Liver (tissue), 9 donors: ENCODE measurements around the gene ACACA. TPM values are rescaled to one million over a fixed set of nuclear protein-coding genes. Genes with fewer than 3 reads are reported as not detected.

Experiments used
- DNase-seq: peaks from one replicate; pipeline ENCODE4 v3.0.0-alpha.2; 2017; ENCODE audit warnings: low spot score
- H3K27ac ChIP-seq, 2 donors: one replicate each; pipeline ENCODE4 v1.7.0; 2013; ENCODE audit warnings: inconsistent platforms in 2 of 2, low read length in 2 of 2, control low read depth in 1 of 2, low read depth in 1 of 2, mild to moderate bottlenecking in 1 of 2
- H3K27me3 ChIP-seq, 4 donors: one replicate each; pipeline versions ENCODE4 v1.6.1 to v1.7.0; 2013; ENCODE audit warnings: low read length in 3 of 4, inconsistent platforms in 1 of 4, mild to moderate bottlenecking in 1 of 4, moderate library complexity in 1 of 4; ENCODE audit not compliant: control insufficient read depth in 4 of 4, insufficient read depth in 4 of 4
- H3K36me3 ChIP-seq, 4 donors: one replicate each; pipeline versions ENCODE4 v1.6.1 to v1.7.0; 2013; ENCODE audit warnings: low read length in 3 of 4, mild to moderate bottlenecking in 3 of 4, low read depth in 1 of 4, moderate library complexity in 1 of 4; ENCODE audit not compliant: control insufficient read depth in 4 of 4, insufficient read depth in 3 of 4
- H3K4me1 ChIP-seq, 4 donors: one replicate each; pipeline versions ENCODE4 v1.6.1 to v1.7.0; 2013; ENCODE audit warnings: low read length in 3 of 4, mild to moderate bottlenecking in 3 of 4, moderate library complexity in 1 of 4; ENCODE audit not compliant: control insufficient read depth in 4 of 4, insufficient read depth in 4 of 4
- H3K4me3 ChIP-seq, 3 donors: one replicate each; pipeline versions ENCODE4 v1.6.1 to v1.7.0; 2013; ENCODE audit warnings: low read length in 3 of 3, control low read depth in 1 of 3, low read depth in 1 of 3, mild to moderate bottlenecking in 1 of 3
- H3K9ac ChIP-seq, 2 donors: one replicate each; pipeline ENCODE4 v1.7.0; 2013; ENCODE audit warnings: low read length in 2 of 2, mild to moderate bottlenecking in 2 of 2, moderate library complexity in 2 of 2, control low read depth in 1 of 2, low read depth in 1 of 2
- H3K9me3 ChIP-seq, 4 donors: one replicate each; pipeline versions ENCODE4 v1.6.1 to v1.7.0; 2013; ENCODE audit warnings: low read length in 3 of 4; ENCODE audit not compliant: control insufficient read depth in 4 of 4
- EGR1 ChIP-seq, 2 donors: IDR thresholded peaks; 2 replicates each; pipeline ENCODE4 v1.6.1; 2016 to 2018; ENCODE audit warnings: antibody characterized with exemption in 2 of 2, low read depth in 2 of 2
- FOXA1 ChIP-seq: IDR thresholded peaks from 2 replicates; pipeline ENCODE4 v1.6.1; 2016; ENCODE audit warnings: antibody characterized with exemption
- FOXA2 ChIP-seq: IDR thresholded peaks from 2 replicates; pipeline ENCODE4 v1.6.1; 2016; ENCODE audit warnings: antibody characterized with exemption
- GABPA ChIP-seq, 2 donors: IDR thresholded peaks in 1 of 2; conservative IDR thresholded peaks in 1 of 2; 2 replicates each; pipeline ENCODE4 v1.6.1; 2016; ENCODE audit warnings: antibody characterized with exemption in 2 of 2, mild to moderate bottlenecking in 1 of 2, moderate library complexity in 1 of 2
- HNF4A ChIP-seq, 2 donors: conservative IDR thresholded peaks; 2 replicates each; pipeline ENCODE4 v1.6.1; 2016; ENCODE audit warnings: antibody characterized with exemption in 2 of 2, mild to moderate bottlenecking in 2 of 2
- RAD21 ChIP-seq, 2 donors: IDR thresholded peaks; 2 replicates each; pipeline ENCODE4 v1.6.1; 2016; ENCODE audit warnings: antibody characterized with exemption in 2 of 2, mild to moderate bottlenecking in 2 of 2
- SP1 ChIP-seq: IDR thresholded peaks from 2 replicates; pipeline ENCODE4 v1.6.1; 2018; ENCODE audit warnings: antibody characterized with exemption, mild to moderate bottlenecking
- TAF1 ChIP-seq: conservative IDR thresholded peaks from 2 replicates; pipeline ENCODE4 v1.6.1; 2016; ENCODE audit warnings: antibody characterized with exemption, mild to moderate bottlenecking
- YY1 ChIP-seq: IDR thresholded peaks from 2 replicates; pipeline ENCODE4 v1.6.1; 2016; ENCODE audit warnings: antibody characterized with exemption, mild to moderate bottlenecking
- WGBS: extraction: QIAGEN DNeasy Blood & Tissue Kit; methylation state at CpG from one replicate; pipeline ENCODE4 v1.1.7; 2013; 5-methylcytosine and 5-hydroxymethylcytosine counted together
- polyA plus RNA-seq, 2 donors: library from polyadenylated mRNA; stranded (reverse) in 1 of 2; unstranded in 1 of 2; fragments of 200-250 nt in 1 of 2; fragments of >200 nt in 1 of 2; fragmentation: Nextera tagmentation in 1 of 2; extraction: Ambion mirVana in 1 of 2; gene quantifications; one replicate each; pipeline versions ENCODE4 v1.2.1 to v1.2.3, GENCODE V29; 2013 to 2015
- total RNA-seq, 2 donors: library from RNA; depleted of rRNA; stranded (reverse); fragments of >200 nt; gene quantifications; one replicate each; pipeline ENCODE4 v1.2.3, GENCODE V29; 2014
- TF ChIP-seq, protein P1 (sequence below): IDR thresholded peaks from 2 replicates; pipeline ENCODE4 v1.6.1; 2016; ENCODE audit warnings: antibody characterized with exemption
- TF ChIP-seq, protein P2 (sequence below): IDR thresholded peaks from 2 replicates; pipeline ENCODE4 v1.6.1; 2016; ENCODE audit warnings: antibody characterized with exemption
- TF ChIP-seq, protein P3 (sequence below): IDR thresholded peaks from 2 replicates; pipeline ENCODE4 v1.6.1; 2016; ENCODE audit warnings: antibody characterized with exemption
- donor health status: healthy.
- donor health status: healthy.
- donor health status: healthy.
- donor health status: healthy.
- donor health status: healthy.

ACACA gene
- total and polyA plus RNA-seq, 4 donors = 14.8 to 49.5 (median 31.2) TPM

DNA sequence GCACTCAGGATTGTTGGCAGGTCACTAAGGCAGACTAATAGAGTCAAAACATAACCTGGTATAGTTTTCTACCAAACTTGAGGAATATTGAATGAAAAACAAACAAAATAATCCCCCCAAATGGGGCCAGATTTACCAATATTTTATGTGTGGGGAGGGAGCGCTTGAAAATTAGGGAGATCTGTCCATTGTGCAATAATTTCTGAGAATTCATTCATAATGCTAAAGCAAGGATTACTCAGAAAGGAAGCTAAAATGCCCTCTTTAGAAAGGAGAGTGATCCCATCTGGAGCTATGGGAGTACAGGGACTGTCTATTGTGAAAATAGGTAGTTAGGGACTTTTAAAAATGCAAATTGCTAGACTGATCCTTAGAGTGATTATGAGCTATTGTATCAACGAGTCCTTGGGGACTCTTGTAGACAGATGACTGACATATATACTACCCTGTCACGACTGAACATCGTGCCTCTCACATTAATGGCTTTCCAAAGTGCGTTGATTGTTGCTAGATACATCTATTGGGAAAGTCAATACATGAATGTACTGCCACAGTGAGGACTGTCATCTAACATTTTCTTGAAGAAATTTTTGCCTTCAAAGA, 264.2 kb downstream of the ACACA start:
- no peak for DNase-seq
- H3K9ac ChIP-seq = no peak overlapping the region
- 94% methylated on average over 5 of the region's 5 CpGs for WGBS

DNA sequence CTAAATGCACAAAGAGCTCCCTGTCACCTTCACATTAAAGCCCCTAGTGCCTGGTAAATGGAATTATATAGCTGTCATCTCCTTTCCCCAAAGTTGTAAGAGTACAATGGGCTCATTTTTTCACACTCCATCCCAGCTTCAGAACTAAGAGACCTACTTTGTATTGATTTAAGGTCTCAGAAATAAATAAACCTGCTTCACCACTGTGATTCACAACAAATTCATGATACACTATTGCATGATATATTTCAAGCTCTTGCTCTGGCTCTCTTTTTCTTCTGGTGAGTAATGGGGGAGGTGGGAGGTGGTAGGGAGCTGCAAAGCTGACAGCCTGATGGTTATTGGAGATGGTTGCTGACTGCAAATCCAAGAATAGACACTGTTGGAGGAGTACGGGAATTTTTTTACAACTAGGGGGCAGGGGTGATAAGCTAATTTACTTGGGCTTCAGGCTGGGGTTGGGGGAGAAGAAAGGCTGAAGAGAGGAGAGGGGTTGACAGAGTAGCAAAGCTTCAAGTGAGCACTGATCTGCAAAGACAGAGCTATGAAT, 268.0 kb downstream of the ACACA start:
- WGBS = 95% methylated on average over 1 of the region's 1 CpG
- H3K4me3 ChIP-seq = no peak overlapping the region
- peaks cover 0 to 11% (median 5%) of the 10 kb centered on the region in 4 donors for H3K36me3 ChIP-seq
- H3K4me1 ChIP-seq = no peaks in the 10 kb centered on the region
- H3K27ac ChIP-seq = no peak overlapping the region
- no peaks in the 10 kb centered on the region for H3K27me3 ChIP-seq
- no peak overlapping the region for H3K9ac ChIP-seq
- DNase-seq = no peak
- H3K9me3 ChIP-seq = no peaks in the 10 kb centered on the region
- TF ChIP-seq, protein P1, sequence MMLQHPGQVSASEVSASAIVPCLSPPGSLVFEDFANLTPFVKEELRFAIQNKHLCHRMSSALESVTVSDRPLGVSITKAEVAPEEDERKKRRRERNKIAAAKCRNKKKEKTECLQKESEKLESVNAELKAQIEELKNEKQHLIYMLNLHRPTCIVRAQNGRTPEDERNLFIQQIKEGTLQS = no peak
- no peak for TF ChIP-seq FOXA1
- TF ChIP-seq, protein P2, sequence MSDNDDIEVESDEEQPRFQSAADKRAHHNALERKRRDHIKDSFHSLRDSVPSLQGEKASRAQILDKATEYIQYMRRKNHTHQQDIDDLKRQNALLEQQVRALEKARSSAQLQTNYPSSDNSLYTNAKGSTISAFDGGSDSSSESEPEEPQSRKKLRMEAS = no peak

More for the DNA sequence above, 264.2 kb downstream of the ACACA start:
- TF ChIP-seq SP1 (no peak), RAD21 (IDR thresholded peaks at IDR 0.05) (no peak), GABPA (IDR thresholded peaks at IDR 0.05 in 1 of 2, conservative IDR thresholded peaks at IDR 0.05 in 1 of 2) (no peak), YY1 (no peak), TAF1 (no peak), FOXA2 (no peak), HNF4A (conservative IDR thresholded peaks at IDR 0.05) (no peak), EGR1 (IDR thresholded peaks at IDR 0.05; ENCODE audit: low read depth in 2 of 2) (no peak)
- TF ChIP-seq, protein P2 = no peak
- TF ChIP-seq, protein P3, sequence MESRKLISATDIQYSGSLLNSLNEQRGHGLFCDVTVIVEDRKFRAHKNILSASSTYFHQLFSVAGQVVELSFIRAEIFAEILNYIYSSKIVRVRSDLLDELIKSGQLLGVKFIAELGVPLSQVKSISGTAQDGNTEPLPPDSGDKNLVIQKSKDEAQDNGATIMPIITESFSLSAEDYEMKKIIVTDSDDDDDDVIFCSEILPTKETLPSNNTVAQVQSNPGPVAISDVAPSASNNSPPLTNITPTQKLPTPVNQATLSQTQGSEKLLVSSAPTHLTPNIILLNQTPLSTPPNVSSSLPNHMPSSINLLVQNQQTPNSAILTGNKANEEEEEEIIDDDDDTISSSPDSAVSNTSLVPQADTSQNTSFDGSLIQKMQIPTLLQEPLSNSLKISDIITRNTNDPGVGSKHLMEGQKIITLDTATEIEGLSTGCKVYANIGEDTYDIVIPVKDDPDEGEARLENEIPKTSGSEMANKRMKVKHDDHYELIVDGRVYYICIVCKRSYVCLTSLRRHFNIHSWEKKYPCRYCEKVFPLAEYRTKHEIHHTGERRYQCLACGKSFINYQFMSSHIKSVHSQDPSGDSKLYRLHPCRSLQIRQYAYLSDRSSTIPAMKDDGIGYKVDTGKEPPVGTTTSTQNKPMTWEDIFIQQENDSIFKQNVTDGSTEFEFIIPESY = no peak
- Histone ChIP-seq H3K27me3 (no peaks in the 10 kb centered on the region), H3K36me3 (peaks cover 0 to 15% (median 6%) of the 10 kb centered on the region in 4 donors), H3K27ac (no peak overlapping the region), H3K4me3 (no peak overlapping the region), H3K4me1 (peaks cover 4 to 8% (median 6%) of the 10 kb centered on the region in 4 donors), H3K9me3 (no peaks in the 10 kb centered on the region)

DNA sequence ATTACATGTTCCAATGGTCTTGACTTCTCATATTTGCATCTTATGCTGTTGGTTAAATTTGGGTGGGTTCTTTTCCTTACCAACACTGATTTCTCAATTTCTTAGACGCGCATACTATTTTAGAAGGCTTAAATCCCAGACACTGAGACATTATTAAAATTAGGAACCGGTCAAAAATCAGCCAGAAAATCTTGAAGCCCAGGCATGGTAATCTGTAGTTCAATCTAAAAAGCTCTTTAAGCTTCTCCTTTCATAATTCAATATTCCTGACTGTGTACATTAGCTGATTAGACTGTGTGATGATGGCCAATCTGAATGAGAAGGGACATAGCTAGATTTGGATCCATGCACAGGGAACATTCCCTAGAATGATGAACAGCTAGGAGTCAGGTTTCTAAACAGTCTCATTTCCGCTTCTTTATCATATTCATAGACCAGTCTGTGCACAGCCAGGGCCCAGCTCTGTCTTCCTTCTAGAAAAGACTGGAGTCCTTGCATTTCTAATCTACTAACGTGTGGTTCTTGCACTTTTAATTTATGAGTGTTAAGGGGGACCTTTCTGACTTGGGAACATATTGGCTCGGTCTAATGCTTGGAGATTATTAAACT, 268.6 kb downstream of the ACACA start:
- Histone ChIP-seq H3K27ac (no peak overlapping the region), H3K4me1 (no peaks in the 10 kb centered on the region), H3K9ac (no peak overlapping the region), H3K27me3 (no peaks in the 10 kb centered on the region), H3K9me3 (no peaks in the 10 kb centered on the region), H3K36me3 (peaks cover 0 to 9% (median 4%) of the 10 kb centered on the region in 4 donors), H3K4me3 (no peak overlapping the region)
- no peak for TF ChIP-seq SP1
- WGBS = 94% methylated on average over 6 of the region's 6 CpGs
- DNase-seq = no peak
